Sigmoid colon (tissue), 7 donors: ENCODE data around the gene VEZF1. TPM values are rescaled to one million over a fixed set of nuclear protein-coding genes. Genes with fewer than 3 reads are reported as not detected.

Experiments used
- DNase-seq: peaks from one replicate; pipeline ENCODE4 v3.0.0-alpha.2; 2019
- H3K27ac ChIP-seq, 4 donors: fragments of 200-600 bp; sonication (generic); one replicate each; pipeline ENCODE4 v1.5.1; 2016 to 2019; ENCODE audit warnings: mild to moderate bottlenecking in 1 of 4
- H3K27me3 ChIP-seq, 3 donors: fragments of 200-600 bp; sonication (generic); one replicate each; pipeline ENCODE4 v1.5.1; 2019; ENCODE audit warnings: mild to moderate bottlenecking in 1 of 3
- H3K36me3 ChIP-seq, 4 donors: fragments of 200-600 bp; sonication (generic); one replicate each; pipeline ENCODE4 v1.5.1; 2016 to 2019
- H3K4me1 ChIP-seq, 4 donors: fragments of 200-600 bp; sonication (generic); one replicate each; pipeline ENCODE4 v1.5.1; 2017 to 2019
- H3K4me3 ChIP-seq, 4 donors: fragments of 200-600 bp; sonication (generic); one replicate each; pipeline ENCODE4 v1.5.1; 2017 to 2019; ENCODE audit warnings: mild to moderate bottlenecking in 2 of 4, moderate library complexity in 1 of 4
- H3K9me3 ChIP-seq, 4 donors: fragments of 200-600 bp in 3 of 4; sonication (generic) in 3 of 4; one replicate each; pipeline versions ENCODE4 v1.5.1 to v1.6.1; 2013 to 2019
- CTCF ChIP-seq, 4 experiments: fragments of 450-650 bp in 3 of 4; fragments of 200-600 bp in 1 of 4; IDR thresholded peaks; one replicate each; pipeline ENCODE4 v1.5.1; 2016 to 2019; ENCODE audit warnings: antibody characterized with exemption in 4 of 4, mild to moderate bottlenecking in 3 of 4, moderate library complexity in 2 of 4
- EP300 ChIP-seq, 4 donors: sonication (generic); formaldehyde crosslinking; IDR thresholded peaks; one replicate each; pipeline ENCODE4 v1.6.1; 2017; ENCODE audit warnings: antibody characterized with exemption in 4 of 4
- POLR2A ChIP-seq, 2 donors: fragments of 450-650 bp; IDR thresholded peaks; one replicate each; pipeline ENCODE4 v1.6.1; 2016; ENCODE audit warnings: antibody characterized with exemption in 2 of 2, mild to moderate bottlenecking in 2 of 2, moderate library complexity in 2 of 2
- POLR2AphosphoS5 ChIP-seq, 4 donors: sonication (generic); formaldehyde crosslinking; IDR thresholded peaks; one replicate each; pipeline ENCODE4 v1.6.1; 2017; ENCODE audit warnings: antibody characterized with exemption in 4 of 4
- WGBS, 2 donors: extraction: QIAGEN DNeasy Blood & Tissue Kit; methylation state at CpG; one replicate each; pipeline ENCODE4 v1.1.7; 2013; 5-methylcytosine and 5-hydroxymethylcytosine counted together
- intact Hi-C: fragments of 100-400 bp; cut with DNase I; formaldehyde crosslinking; loops from one replicate; pipeline ENCODE4 v1.15.1; 2023
- polyA plus RNA-seq, 3 donors: library from polyadenylated mRNA; stranded (reverse); fragments of 200-250 nt; gene quantifications; one replicate each; pipeline ENCODE4 v1.2.3, GENCODE V29; 2013
- total RNA-seq, 4 donors: library from RNA; depleted of rRNA; stranded (reverse); fragments of >200 nt; gene quantifications; one replicate each; pipeline ENCODE4 v1.1.0, GENCODE V29; 2016
- donor health status: healthy with polysubstance abuse.
- donor health status: Bipolar disorder and iron deficiency.
- donor health status: healthy.

Gene VEZF1
- total and polyA plus RNA-seq, 7 donors: 17.8 to 120 (median 99.8) TPM

- H3K4me3 ChIP-seq: no peak overlapping the region
- H3K27me3 ChIP-seq: no peaks in the 10 kb centered on the region
- peaks cover 0 to 64% (median 48%) of the 10 kb centered on the region in 4 donors for H3K4me1 ChIP-seq
- H3K9me3 ChIP-seq: no peaks in the 10 kb centered on the region
- H3K27ac ChIP-seq: peak overlapping the region in 2 of 4 donors; percentile 97 to 99
- DNase-seq: no peak
- intact Hi-C loops: no loop called here
- no peak for TF ChIP-seq POLR2A (IDR thresholded peaks at IDR 0.05)
- no peak for TF ChIP-seq EP300 (IDR thresholded peaks at IDR 0.05)
- TF ChIP-seq POLR2AphosphoS5 (IDR thresholded peaks at IDR 0.05): no peak
- no peak for TF ChIP-seq CTCF (IDR thresholded peaks at IDR 0.05)
- peaks cover 17 to 60% (median 33%) of the 10 kb centered on the region in 4 donors for H3K36me3 ChIP-seq
- WGBS, 2 donors: 83 to 87% methylated on average over 3 of the region's 3 CpGs
Measured at GRCh38 chr17:58004060-58004459, 16.0 kb upstream of the VEZF1 start.

GRCh38 chr17:58002973-58003372, 14.9 kb upstream of the VEZF1 start:
- peaks cover 0 to 60% (median 44%) of the 10 kb centered on the region in 4 donors for H3K4me1 ChIP-seq
- no peak overlapping the region for H3K4me3 ChIP-seq
- TF ChIP-seq CTCF (IDR thresholded peaks at IDR 0.05): no peak
- TF ChIP-seq EP300 (IDR thresholded peaks at IDR 0.05): no peak
- no peak for TF ChIP-seq POLR2A (IDR thresholded peaks at IDR 0.05)
- no peak for TF ChIP-seq POLR2AphosphoS5 (IDR thresholded peaks at IDR 0.05)
- H3K27me3 ChIP-seq: no peaks in the 10 kb centered on the region
- 83 to 92% methylated on average over 2 of the region's 2 CpGs for WGBS, 2 donors
- peaks cover 17 to 61% (median 33%) of the 10 kb centered on the region in 4 donors for H3K36me3 ChIP-seq
- no peaks in the 10 kb centered on the region for H3K9me3 ChIP-seq
- intact Hi-C loops: no loop called here
- DNase-seq: no peak
- H3K27ac ChIP-seq: no peak overlapping the region

- intact Hi-C loops: no loop called here
- TF ChIP-seq POLR2AphosphoS5 (IDR thresholded peaks at IDR 0.05) (no peak), EP300 (IDR thresholded peaks at IDR 0.05) (no peak), CTCF (IDR thresholded peaks at IDR 0.05) (no peak), POLR2A (IDR thresholded peaks at IDR 0.05) (no peak)
Measured at GRCh38 chr17:58002154-58002948, 14.3 kb upstream of the VEZF1 start.

GRCh38 chr17:58001461-58002124, 13.5 kb upstream of the VEZF1 start:
- Histone ChIP-seq H3K4me1 (peaks cover 0 to 57% (median 42%) of the 10 kb centered on the region in 4 donors), H3K4me3 (no peak overlapping the region), H3K27ac (peak overlapping the region in 3 of 4 donors; percentile 2 to 27 (median 17)), H3K36me3 (peaks cover 17 to 75% (median 35%) of the 10 kb centered on the region in 4 donors), H3K27me3 (no peaks in the 10 kb centered on the region), H3K9me3 (no peaks in the 10 kb centered on the region)
- intact Hi-C loops: no loop called here
- no peak for TF ChIP-seq CTCF (IDR thresholded peaks at IDR 0.05)
- no peak for TF ChIP-seq POLR2AphosphoS5 (IDR thresholded peaks at IDR 0.05)
- 30 to 50% methylated on average over 1 of the region's 1 CpG for WGBS, 2 donors
- DNase-seq: no peak

More at GRCh38 chr17:58002154-58002948, 14.3 kb upstream of the VEZF1 start:
- peaks cover 17 to 67% (median 33%) of the 10 kb centered on the region in 4 donors for H3K36me3 ChIP-seq
- no peak overlapping the region for H3K4me3 ChIP-seq
- H3K4me1 ChIP-seq: peaks cover 0 to 57% (median 42%) of the 10 kb centered on the region in 4 donors
- no peaks in the 10 kb centered on the region for H3K9me3 ChIP-seq
- 63 to 80% methylated on average over 4 of the region's 4 CpGs for WGBS, 2 donors
- peak overlapping the region in 2 of 4 donors; percentile 2 to 17 for H3K27ac ChIP-seq
- H3K27me3 ChIP-seq: no peaks in the 10 kb centered on the region
- DNase-seq: no peak
